HL-60 (cell line): ENCODE measurements around the gene CALML6.

Source experiments
- CTCF ChIP-seq: IDR thresholded peaks from one replicate; pipeline ENCODE4 v1.5.1; 2011; ENCODE audit warnings: low read length, control low read depth, inconsistent platforms; ENCODE audit not compliant: insufficient read depth
- POLR2AphosphoS5 ChIP-seq: IDR thresholded peaks from 2 replicates; pipeline ENCODE4 v1.6.1; 2012; ENCODE audit warnings: low read depth
- REST ChIP-seq: IDR thresholded peaks from 2 replicates; pipeline ENCODE4 v1.6.1; 2012; ENCODE audit warnings: low read depth; ENCODE audit not compliant: insufficient replicate concordance

- TF ChIP-seq REST (no peak), CTCF (no peak), POLR2AphosphoS5 (no peak)
Observed at GRCh38 chr1:1881727-1882126, 33.3 kb upstream of the CALML6 start.
